Hepatocyte (in vitro differentiated cells): ENCODE results near the gene PPM1F. TPM values are rescaled to one million over a fixed set of nuclear protein-coding genes. Genes with fewer than 3 reads are reported as not detected.

Source experiments
- DNase-seq: peaks from one replicate; pipeline ENCODE4 v3.0.0-alpha.2; 2016; ENCODE audit warnings: low spot score
- H2AFZ ChIP-seq: fragments of 200-600 bp; sonication (generic); 2 replicates; pipeline ENCODE4 v1.6.0; 2016; ENCODE audit warnings: antibody characterized with exemption, mild to moderate bottlenecking
- H3K27ac ChIP-seq: fragments of 200-600 bp; sonication (generic); 2 replicates; pipeline ENCODE4 v1.5.1; 2016; ENCODE audit warnings: mild to moderate bottlenecking
- H3K27me3 ChIP-seq: fragments of 200-600 bp; sonication (generic); 2 replicates; pipeline ENCODE4 v1.6.1; 2016
- H3K36me3 ChIP-seq: fragments of 200-600 bp; sonication (generic); replicated peaks from 2 replicates; pipeline ENCODE4 v1.5.1; 2016; ENCODE audit warnings: low read depth; ENCODE audit not compliant: insufficient read depth
- H3K4me1 ChIP-seq: fragments of 200-600 bp; sonication (generic); 2 replicates; pipeline ENCODE4 v1.5.1; 2016; ENCODE audit warnings: mild to moderate bottlenecking, moderate library complexity; ENCODE audit not compliant: insufficient read depth
- H3K4me2 ChIP-seq: fragments of 200-600 bp; sonication (generic); 2 replicates; pipeline ENCODE4 v1.6.0; 2016
- H3K4me3 ChIP-seq: fragments of 200-600 bp; sonication (generic); 2 replicates; pipeline ENCODE4 v1.5.1; 2016; ENCODE audit warnings: mild to moderate bottlenecking
- H3K79me2 ChIP-seq: fragments of 200-600 bp; sonication (generic); 2 replicates; pipeline ENCODE4 v1.6.0; 2017; ENCODE audit warnings: mild to moderate bottlenecking
- H3K9me2 ChIP-seq: fragments of 200-600 bp; sonication (generic); replicated peaks from 2 replicates; pipeline ENCODE4 v1.6.0; 2017; ENCODE audit warnings: mild to moderate bottlenecking; ENCODE audit not compliant: insufficient read depth
- H3K9me3 ChIP-seq: fragments of 200-600 bp; sonication (generic); 2 replicates; pipeline ENCODE4 v1.5.1; 2016; ENCODE audit warnings: low read depth, mild to moderate bottlenecking
- H4K20me1 ChIP-seq: fragments of 200-600 bp; sonication (generic); 2 replicates; pipeline ENCODE4 v1.6.0; 2016; ENCODE audit warnings: mild to moderate bottlenecking; ENCODE audit not compliant: insufficient read depth, poor library complexity, severe bottlenecking
- EZH2 ChIP-seq: fragments of 200-600 bp; sonication (generic); IDR thresholded peaks from 2 replicates; pipeline ENCODE4 v1.6.1; 2016; ENCODE audit warnings: antibody characterized with exemption, mild to moderate bottlenecking, borderline replicate concordance
- EZH2phosphoT487 ChIP-seq: fragments of 200-600 bp; sonication (generic); IDR thresholded peaks from one replicate; pipeline ENCODE4 v1.6.1; 2018; ENCODE audit warnings: antibody characterized with exemption, mild to moderate bottlenecking, low read depth, moderate library complexity; ENCODE audit not compliant: unreplicated experiment, severe bottlenecking
- WGBS: methylation state at CpG from one replicate; pipeline ENCODE4 v1.1.6; 2016; ENCODE audit warnings: low lambda C conversion rate; ENCODE audit errors: missing lambda C conversion rate; 5-methylcytosine and 5-hydroxymethylcytosine counted together
- polyA plus RNA-seq: library from polyadenylated mRNA; unstranded; fragments of >200 nt; fragmentation: Nextera tagmentation; extraction: Ambion mirVana; gene quantifications from 2 replicates; pipeline ENCODE4 v1.2.1, GENCODE V29; 2016
- total RNA-seq: library from RNA; depleted of rRNA; stranded (reverse); fragments of >200 nt; gene quantifications from 2 replicates; pipeline ENCODE4 v1.2.3, GENCODE V29; 2014
- TF ChIP-seq, protein P1 (sequence below): fragments of 200-600 bp; sonication (generic); IDR thresholded peaks from 2 replicates; pipeline ENCODE4 v1.5.1; 2016; ENCODE audit warnings: antibody characterized with exemption, mild to moderate bottlenecking; ENCODE audit not compliant: poor library complexity

PPM1F gene
- total and polyA plus RNA-seq, 2 experiments from 2014 or later: 16.1 to 17.8 TPM

DNA sequence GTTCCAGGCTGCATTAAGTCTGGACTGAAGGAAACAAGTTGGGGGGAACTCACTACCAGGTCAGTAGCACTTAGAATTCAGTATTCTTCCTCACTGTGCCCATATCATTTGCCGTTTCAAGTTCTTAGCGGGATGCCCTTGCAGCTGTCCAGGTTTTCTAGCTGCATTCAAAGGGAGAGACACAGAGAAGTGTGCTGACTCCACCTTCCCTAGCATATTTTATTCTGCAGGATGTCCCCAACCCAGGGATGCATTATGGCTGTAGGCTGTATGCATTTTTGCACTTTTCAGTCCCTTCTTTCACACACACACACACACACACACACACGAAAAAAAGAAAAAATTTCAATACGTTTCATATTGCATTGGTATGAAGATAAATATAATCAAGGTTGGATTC, 49.4 kb downstream of the PPM1F start:
- Histone ChIP-seq H3K9me2 (no peaks in the 10 kb centered on the region), H3K27ac (no peak overlapping the region), H4K20me1 (no peaks in the 10 kb centered on the region), H3K79me2 (no peaks in the 10 kb centered on the region), H3K4me3 (no peak overlapping the region), H2AFZ (no peak overlapping the region), H3K4me1 (no peaks in the 10 kb centered on the region), H3K27me3 (no peaks in the 10 kb centered on the region), H3K9me3 (no peaks in the 10 kb centered on the region), H3K36me3 (no peaks in the 10 kb centered on the region), H3K4me2 (no peak overlapping the region)
- no peak for DNase-seq
- no peak for TF ChIP-seq EZH2phosphoT487
- TF ChIP-seq, protein P1, sequence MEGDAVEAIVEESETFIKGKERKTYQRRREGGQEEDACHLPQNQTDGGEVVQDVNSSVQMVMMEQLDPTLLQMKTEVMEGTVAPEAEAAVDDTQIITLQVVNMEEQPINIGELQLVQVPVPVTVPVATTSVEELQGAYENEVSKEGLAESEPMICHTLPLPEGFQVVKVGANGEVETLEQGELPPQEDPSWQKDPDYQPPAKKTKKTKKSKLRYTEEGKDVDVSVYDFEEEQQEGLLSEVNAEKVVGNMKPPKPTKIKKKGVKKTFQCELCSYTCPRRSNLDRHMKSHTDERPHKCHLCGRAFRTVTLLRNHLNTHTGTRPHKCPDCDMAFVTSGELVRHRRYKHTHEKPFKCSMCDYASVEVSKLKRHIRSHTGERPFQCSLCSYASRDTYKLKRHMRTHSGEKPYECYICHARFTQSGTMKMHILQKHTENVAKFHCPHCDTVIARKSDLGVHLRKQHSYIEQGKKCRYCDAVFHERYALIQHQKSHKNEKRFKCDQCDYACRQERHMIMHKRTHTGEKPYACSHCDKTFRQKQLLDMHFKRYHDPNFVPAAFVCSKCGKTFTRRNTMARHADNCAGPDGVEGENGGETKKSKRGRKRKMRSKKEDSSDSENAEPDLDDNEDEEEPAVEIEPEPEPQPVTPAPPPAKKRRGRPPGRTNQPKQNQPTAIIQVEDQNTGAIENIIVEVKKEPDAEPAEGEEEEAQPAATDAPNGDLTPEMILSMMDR: no peak
- no peak for TF ChIP-seq EZH2
- WGBS: 89% methylated on average over 4 of the region's 4 CpGs

DNA sequence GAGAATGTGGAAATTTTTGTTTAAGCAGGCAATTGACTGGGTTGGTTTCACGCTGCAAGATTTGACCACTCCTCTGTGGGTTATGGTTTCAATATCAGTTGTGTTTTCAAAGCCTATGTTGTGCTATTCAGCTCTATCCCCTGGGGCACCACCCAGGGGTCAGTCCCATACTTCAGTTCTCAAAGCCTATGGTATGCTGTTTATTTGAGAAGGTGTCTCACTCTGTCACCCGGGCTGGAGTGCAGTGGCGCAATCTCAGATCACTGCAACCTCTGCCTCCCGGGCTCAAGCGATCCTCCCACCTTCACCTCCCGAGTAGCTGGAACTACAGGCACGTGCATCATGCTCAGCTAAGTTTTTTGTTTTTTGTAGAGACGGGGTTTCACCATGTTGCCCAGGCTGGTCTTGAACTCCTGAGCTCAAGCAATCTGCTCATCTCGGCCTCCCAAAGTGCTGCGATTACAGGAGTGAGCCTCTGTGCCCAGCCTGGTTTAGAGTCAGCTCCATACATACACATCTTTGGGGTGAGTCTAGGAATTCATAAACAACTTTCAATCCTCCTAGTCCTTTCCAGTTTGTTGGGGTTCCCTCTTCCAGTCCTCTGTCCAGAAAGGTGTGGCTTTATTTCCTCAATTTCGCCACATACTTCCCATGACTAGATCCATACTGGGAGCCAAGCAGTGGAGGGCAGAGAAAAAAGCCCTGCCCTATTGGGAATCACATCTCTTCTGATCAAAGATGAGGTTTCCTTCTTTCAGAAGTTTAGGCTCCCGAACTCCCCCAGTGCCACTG, 50.2 kb downstream of the PPM1F start:
- Histone ChIP-seq H3K27ac (no peak overlapping the region), H3K4me3 (no peak overlapping the region), H3K79me2 (no peaks in the 10 kb centered on the region), H3K36me3 (no peaks in the 10 kb centered on the region), H3K4me2 (no peak overlapping the region), H3K27me3 (no peaks in the 10 kb centered on the region), H2AFZ (no peak overlapping the region), H3K4me1 (no peaks in the 10 kb centered on the region), H4K20me1 (no peaks in the 10 kb centered on the region), H3K9me3 (no peaks in the 10 kb centered on the region), H3K9me2 (no peaks in the 10 kb centered on the region)
- 82% methylated on average over 12 of the region's 12 CpGs for WGBS
- TF ChIP-seq EZH2: no peak
- TF ChIP-seq EZH2phosphoT487: no peak
- TF ChIP-seq, protein P1: no peak
- DNase-seq: no peak

DNA sequence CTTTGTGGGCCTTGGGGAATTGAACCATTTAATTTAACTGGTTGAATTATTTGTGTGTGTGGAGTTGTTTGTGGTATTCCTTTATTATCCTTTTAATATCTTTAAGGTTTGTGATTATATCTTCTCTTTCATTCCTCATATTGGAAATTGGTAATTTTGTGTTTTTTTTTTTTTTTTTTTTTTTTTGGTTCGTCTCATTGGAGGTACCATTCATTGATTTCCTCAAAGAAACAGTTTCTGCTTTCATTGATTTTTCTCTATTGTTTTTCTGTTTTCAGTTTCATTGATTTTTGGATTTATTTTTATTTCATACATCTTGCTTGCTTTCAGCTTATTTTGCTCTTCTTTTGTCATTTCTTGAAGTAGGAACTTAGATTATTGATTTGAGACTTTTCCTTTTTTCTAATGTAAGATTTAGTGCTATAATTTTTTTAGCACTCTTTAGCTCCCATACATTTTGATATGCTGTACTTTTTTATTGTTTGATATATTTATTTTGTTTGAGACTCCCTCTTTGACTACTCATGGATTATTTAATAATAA, 54.2 kb downstream of the PPM1F start:
- H3K9me3 ChIP-seq: no peaks in the 10 kb centered on the region
- H3K4me1 ChIP-seq: no peaks in the 10 kb centered on the region
- 69% methylated on average over 1 of the region's 1 CpG for WGBS
- no peak for TF ChIP-seq EZH2phosphoT487
- TF ChIP-seq, protein P1: no peak
- TF ChIP-seq EZH2: no peak
- no peak overlapping the region for H2AFZ ChIP-seq
- H3K4me3 ChIP-seq: no peak overlapping the region
- no peak overlapping the region for H3K27ac ChIP-seq
- no peaks in the 10 kb centered on the region for H3K9me2 ChIP-seq
- no peak overlapping the region for H3K4me2 ChIP-seq
- no peaks in the 10 kb centered on the region for H3K79me2 ChIP-seq
- H3K27me3 ChIP-seq: no peaks in the 10 kb centered on the region
- no peaks in the 10 kb centered on the region for H4K20me1 ChIP-seq
- H3K36me3 ChIP-seq: no peaks in the 10 kb centered on the region
- no peak for DNase-seq
